Measurements from ENCODE around the gene ITGB7. TPM values are rescaled to one million over a fixed set of nuclear protein-coding genes. Genes with fewer than 3 reads are reported as not detected.

Gene ITGB7
- total and polyA plus RNA-seq, 9 of the 15 experiments (the other 6 are each of a cell fraction or from before 2014, with no cell fraction given) = 0.06 to 2.0 (median 0.67) TPM

GRCh38 chr12:53221203-53222080 lies 14.4 kb upstream of the ITGB7 start (continued):
- TF ChIP-seq ZNF407 (IDR thresholded peaks at IDR 0.05; ENCODE audit: low read depth) (no peak), ZBTB40 (IDR thresholded peaks at IDR 0.05) (peak; percentile 67), ZBTB40 (CRISPR knock-in tag; IDR thresholded peaks at IDR 0.05) (no peak), GTF2F1 (IDR thresholded peaks at IDR 0.05; ENCODE audit: low read depth, low read length) (no peak), ZNF644 (tag; IDR thresholded peaks at IDR 0.05; ENCODE audit: low read depth) (peak; percentile 68; the same call in 1 of the 2 replicates), NCOA4 (IDR thresholded peaks at IDR 0.05; ENCODE audit: partially characterized antibody) (no peak), CREM (IDR thresholded peaks at IDR 0.05; ENCODE audit: low read depth) (no peak; the same call in 1 of the 2 replicates), ZNF785 (CRISPR knock-in tag; IDR thresholded peaks at IDR 0.05) (no peak), EZH2 (IDR thresholded peaks at IDR 0.05; ENCODE audit: borderline replicate concordance, low read depth, low read length) (no peak)
